ENCODE data around the gene COL27A1. TPM values are rescaled to one million over a fixed set of nuclear protein-coding genes. Genes with fewer than 3 reads are reported as not detected.

Gene COL27A1
- total and polyA plus RNA-seq, 2 experiments from 2014 or later, result 10.5 to 18.0 TPM

DNA sequence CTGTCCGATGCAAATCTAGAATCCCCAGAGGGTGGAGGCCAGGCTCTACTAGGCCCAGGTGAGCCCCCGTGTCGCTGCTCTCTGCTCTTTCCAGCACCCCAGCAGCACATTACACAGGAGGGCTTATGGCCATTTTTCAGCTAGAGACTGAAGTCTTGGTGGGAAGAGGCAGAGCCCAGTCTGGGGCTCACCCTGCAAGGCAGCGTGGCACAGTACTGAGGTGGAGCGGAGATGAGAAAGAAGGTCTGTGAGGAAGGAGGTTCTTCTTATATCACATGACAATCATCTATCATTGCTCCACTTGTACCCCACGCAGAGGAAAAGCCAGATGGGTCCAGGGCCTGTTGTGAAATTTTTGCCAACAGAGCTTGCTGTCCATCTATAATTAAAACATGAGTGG, 46.2 kb upstream of the COL27A1 start:
- no peak for DNase-seq (ENCODE audit: low spot score)
- Histone ChIP-seq H4K20me1 (replicated peaks; ENCODE audit: insufficient read depth) (no peaks in the 10 kb centered on the region), H3K4me1 (ENCODE audit: insufficient read depth) (no peaks in the 10 kb centered on the region; the same call in 1 of the 2 replicates), H2AFZ (peak overlapping the region; percentile 88), H3K79me2 (replicated peaks; ENCODE audit: insufficient read depth) (no peaks in the 10 kb centered on the region), H3F3A (replicated peaks; ENCODE audit: low read depth) (no peaks in the 10 kb centered on the region), H3K9me2 (ENCODE audit: insufficient read depth) (no peaks in the 10 kb centered on the region), H3K36me3 (ENCODE audit: insufficient read depth) (no peaks in the 10 kb centered on the region), H3K27me3 (ENCODE audit: insufficient read depth) (0 out of 2 replicates have a peak, but pooled peaks cover 6% of the 10 kb centered on the region), H3K27ac (ENCODE audit: low read depth) (no peak overlapping the region), H3K4me2 (no peak overlapping the region; the same call in 1 of the 2 replicates), H3K4me3 (no peak overlapping the region)
- Mint-ChIP-seq H3K27ac (no peak overlapping the region), H3K4me3 (no peak overlapping the region), H3K4me1 (peaks cover 11% of the 10 kb centered on the region), H3K36me3 (ENCODE audit: low read depth) (no peaks in the 10 kb centered on the region), H3K27me3 (ENCODE audit: insufficient read depth, low read depth, poor library complexity) (peaks cover 8% of the 10 kb centered on the region), H3K9me3 (no peaks in the 10 kb centered on the region)
- no peak for TF ChIP-seq NANOG (IDR thresholded peaks at IDR 0.05; ENCODE audit: borderline replicate concordance)
- no peak for TF ChIP-seq EZH2phosphoT487 (IDR thresholded peaks at IDR 0.05; ENCODE audit: unreplicated experiment)
- no peak for TF ChIP-seq POLR2AphosphoS5 (IDR thresholded peaks at IDR 0.05; ENCODE audit: low read depth)
- no peak for TF ChIP-seq ZNF331 (CRISPR knock-in tag; IDR thresholded peaks at IDR 0.05; ENCODE audit: low read depth)
- TF ChIP-seq, protein P1, sequence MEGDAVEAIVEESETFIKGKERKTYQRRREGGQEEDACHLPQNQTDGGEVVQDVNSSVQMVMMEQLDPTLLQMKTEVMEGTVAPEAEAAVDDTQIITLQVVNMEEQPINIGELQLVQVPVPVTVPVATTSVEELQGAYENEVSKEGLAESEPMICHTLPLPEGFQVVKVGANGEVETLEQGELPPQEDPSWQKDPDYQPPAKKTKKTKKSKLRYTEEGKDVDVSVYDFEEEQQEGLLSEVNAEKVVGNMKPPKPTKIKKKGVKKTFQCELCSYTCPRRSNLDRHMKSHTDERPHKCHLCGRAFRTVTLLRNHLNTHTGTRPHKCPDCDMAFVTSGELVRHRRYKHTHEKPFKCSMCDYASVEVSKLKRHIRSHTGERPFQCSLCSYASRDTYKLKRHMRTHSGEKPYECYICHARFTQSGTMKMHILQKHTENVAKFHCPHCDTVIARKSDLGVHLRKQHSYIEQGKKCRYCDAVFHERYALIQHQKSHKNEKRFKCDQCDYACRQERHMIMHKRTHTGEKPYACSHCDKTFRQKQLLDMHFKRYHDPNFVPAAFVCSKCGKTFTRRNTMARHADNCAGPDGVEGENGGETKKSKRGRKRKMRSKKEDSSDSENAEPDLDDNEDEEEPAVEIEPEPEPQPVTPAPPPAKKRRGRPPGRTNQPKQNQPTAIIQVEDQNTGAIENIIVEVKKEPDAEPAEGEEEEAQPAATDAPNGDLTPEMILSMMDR (conservative IDR thresholded peaks at IDR 0.05; ENCODE audit: low read depth in 2 of 2), result no peak
- no peak for TF ChIP-seq CREB1 (CRISPR knock-in tag; IDR thresholded peaks at IDR 0.05; ENCODE audit: low read depth)
- TF ChIP-seq EZH2 (IDR thresholded peaks at IDR 0.05; ENCODE audit: low read depth, unreplicated experiment), result no peak
- TF ChIP-seq JUNB (IDR thresholded peaks at IDR 0.05; ENCODE audit: unreplicated experiment), result no peak
- TF ChIP-seq, protein P2, sequence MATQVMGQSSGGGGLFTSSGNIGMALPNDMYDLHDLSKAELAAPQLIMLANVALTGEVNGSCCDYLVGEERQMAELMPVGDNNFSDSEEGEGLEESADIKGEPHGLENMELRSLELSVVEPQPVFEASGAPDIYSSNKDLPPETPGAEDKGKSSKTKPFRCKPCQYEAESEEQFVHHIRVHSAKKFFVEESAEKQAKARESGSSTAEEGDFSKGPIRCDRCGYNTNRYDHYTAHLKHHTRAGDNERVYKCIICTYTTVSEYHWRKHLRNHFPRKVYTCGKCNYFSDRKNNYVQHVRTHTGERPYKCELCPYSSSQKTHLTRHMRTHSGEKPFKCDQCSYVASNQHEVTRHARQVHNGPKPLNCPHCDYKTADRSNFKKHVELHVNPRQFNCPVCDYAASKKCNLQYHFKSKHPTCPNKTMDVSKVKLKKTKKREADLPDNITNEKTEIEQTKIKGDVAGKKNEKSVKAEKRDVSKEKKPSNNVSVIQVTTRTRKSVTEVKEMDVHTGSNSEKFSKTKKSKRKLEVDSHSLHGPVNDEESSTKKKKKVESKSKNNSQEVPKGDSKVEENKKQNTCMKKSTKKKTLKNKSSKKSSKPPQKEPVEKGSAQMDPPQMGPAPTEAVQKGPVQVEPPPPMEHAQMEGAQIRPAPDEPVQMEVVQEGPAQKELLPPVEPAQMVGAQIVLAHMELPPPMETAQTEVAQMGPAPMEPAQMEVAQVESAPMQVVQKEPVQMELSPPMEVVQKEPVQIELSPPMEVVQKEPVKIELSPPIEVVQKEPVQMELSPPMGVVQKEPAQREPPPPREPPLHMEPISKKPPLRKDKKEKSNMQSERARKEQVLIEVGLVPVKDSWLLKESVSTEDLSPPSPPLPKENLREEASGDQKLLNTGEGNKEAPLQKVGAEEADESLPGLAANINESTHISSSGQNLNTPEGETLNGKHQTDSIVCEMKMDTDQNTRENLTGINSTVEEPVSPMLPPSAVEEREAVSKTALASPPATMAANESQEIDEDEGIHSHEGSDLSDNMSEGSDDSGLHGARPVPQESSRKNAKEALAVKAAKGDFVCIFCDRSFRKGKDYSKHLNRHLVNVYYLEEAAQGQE (IDR thresholded peaks at IDR 0.05; ENCODE audit: unreplicated experiment), result no peak
- no peak for TF ChIP-seq STAT1 (IDR thresholded peaks at IDR 0.05; ENCODE audit: unreplicated experiment)
- TF ChIP-seq, protein P3, sequence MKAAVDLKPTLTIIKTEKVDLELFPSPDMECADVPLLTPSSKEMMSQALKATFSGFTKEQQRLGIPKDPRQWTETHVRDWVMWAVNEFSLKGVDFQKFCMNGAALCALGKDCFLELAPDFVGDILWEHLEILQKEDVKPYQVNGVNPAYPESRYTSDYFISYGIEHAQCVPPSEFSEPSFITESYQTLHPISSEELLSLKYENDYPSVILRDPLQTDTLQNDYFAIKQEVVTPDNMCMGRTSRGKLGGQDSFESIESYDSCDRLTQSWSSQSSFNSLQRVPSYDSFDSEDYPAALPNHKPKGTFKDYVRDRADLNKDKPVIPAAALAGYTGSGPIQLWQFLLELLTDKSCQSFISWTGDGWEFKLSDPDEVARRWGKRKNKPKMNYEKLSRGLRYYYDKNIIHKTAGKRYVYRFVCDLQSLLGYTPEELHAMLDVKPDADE (IDR thresholded peaks at IDR 0.05), result no peak
- TF ChIP-seq ZNF114 (CRISPR knock-in tag; IDR thresholded peaks at IDR 0.05), result no peak
- TF ChIP-seq, protein P4, sequence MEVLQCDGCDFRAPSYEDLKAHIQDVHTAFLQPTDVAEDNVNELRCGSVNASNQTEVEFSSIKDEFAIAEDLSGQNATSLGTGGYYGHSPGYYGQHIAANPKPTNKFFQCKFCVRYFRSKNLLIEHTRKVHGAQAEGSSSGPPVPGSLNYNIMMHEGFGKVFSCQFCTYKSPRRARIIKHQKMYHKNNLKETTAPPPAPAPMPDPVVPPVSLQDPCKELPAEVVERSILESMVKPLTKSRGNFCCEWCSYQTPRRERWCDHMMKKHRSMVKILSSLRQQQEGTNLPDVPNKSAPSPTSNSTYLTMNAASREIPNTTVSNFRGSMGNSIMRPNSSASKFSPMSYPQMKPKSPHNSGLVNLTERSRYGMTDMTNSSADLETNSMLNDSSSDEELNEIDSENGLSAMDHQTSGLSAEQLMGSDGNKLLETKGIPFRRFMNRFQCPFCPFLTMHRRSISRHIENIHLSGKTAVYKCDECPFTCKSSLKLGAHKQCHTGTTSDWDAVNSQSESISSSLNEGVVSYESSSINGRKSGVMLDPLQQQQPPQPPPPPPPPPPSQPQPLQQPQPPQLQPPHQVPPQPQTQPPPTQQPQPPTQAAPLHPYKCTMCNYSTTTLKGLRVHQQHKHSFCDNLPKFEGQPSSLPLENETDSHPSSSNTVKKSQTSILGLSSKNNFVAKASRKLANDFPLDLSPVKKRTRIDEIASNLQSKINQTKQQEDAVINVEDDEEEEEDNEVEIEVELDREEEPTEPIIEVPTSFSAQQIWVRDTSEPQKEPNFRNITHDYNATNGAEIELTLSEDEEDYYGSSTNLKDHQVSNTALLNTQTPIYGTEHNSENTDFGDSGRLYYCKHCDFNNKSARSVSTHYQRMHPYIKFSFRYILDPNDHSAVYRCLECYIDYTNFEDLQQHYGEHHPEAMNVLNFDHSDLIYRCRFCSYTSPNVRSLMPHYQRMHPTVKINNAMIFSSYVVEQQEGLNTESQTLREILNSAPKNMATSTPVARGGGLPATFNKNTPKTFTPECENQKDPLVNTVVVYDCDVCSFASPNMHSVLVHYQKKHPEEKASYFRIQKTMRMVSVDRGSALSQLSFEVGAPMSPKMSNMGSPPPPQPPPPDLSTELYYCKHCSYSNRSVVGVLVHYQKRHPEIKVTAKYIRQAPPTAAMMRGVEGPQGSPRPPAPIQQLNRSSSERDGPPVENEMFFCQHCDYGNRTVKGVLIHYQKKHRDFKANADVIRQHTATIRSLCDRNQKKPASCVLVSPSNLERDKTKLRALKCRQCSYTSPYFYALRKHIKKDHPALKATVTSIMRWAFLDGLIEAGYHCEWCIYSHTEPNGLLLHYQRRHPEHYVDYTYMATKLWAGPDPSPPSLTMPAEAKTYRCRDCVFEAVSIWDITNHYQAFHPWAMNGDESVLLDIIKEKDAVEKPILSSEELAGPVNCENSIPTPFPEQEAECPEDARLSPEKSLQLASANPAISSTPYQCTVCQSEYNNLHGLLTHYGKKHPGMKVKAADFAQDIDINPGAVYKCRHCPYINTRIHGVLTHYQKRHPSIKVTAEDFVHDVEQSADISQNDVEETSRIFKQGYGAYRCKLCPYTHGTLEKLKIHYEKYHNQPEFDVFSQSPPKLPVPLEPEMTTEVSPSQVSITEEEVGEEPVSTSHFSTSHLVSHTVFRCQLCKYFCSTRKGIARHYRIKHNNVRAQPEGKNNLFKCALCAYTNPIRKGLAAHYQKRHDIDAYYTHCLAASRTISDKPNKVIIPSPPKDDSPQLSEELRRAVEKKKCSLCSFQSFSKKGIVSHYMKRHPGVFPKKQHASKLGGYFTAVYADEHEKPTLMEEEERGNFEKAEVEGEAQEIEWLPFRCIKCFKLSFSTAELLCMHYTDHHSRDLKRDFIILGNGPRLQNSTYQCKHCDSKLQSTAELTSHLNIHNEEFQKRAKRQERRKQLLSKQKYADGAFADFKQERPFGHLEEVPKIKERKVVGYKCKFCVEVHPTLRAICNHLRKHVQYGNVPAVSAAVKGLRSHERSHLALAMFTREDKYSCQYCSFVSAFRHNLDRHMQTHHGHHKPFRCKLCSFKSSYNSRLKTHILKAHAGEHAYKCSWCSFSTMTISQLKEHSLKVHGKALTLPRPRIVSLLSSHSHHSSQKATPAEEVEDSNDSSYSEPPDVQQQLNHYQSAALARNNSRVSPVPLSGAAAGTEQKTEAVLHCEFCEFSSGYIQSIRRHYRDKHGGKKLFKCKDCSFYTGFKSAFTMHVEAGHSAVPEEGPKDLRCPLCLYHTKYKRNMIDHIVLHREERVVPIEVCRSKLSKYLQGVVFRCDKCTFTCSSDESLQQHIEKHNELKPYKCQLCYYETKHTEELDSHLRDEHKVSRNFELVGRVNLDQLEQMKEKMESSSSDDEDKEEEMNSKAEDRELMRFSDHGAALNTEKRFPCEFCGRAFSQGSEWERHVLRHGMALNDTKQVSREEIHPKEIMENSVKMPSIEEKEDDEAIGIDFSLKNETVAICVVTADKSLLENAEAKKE (CRISPR knock-in tag; IDR thresholded peaks at IDR 0.05), result no peak
- ATAC-seq, result no peak

All from GM23338 (cell line).